NCI-H1105 treated with DMSO at 0.1 percent for 48 hours (cell line): ENCODE data around the gene DACT3.
"Not testable (repeated sequence)": the region's sequence is repeated elsewhere in the genome, so short reads cannot be mapped to it uniquely, and the experiment has no call there.

Experiments
- DNase-seq: peaks from one replicate; lab custom pipeline; 2025; lab: John Stamatoyannopoulos, UW

Gene DACT3

DNA sequence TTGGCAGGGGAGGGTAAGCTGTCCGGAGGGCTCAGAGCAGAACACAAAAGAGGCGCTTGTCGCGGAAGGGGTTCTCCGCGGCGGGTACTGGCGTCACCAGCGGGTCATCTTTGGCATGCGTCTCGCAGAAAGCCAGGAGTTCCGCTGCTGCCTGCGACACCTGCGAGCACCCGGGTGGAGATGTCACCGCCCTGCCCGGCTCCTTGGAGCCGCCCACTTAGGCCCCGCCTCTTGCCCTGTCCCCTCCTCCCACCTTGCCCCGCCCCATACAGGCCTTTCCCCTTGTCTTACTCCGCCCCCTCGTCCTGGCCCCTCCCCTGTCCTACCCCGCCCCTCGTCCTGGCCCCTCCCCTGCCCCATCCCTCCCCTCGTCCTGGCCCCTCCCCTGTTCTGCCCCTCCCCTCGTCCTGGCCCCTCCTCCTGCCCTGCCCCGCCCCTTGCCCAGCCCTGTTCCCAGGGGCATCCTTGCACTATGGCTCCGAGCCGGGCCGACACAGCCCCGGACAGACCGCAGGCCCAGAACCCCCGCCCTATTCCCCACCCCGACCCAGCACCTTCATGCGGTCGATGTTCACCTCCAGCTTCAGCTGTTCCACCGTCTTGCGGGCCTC is 26.8 kb downstream of the DACT3 start:
- DNase-seq, result peak; percentile 71

DNA sequence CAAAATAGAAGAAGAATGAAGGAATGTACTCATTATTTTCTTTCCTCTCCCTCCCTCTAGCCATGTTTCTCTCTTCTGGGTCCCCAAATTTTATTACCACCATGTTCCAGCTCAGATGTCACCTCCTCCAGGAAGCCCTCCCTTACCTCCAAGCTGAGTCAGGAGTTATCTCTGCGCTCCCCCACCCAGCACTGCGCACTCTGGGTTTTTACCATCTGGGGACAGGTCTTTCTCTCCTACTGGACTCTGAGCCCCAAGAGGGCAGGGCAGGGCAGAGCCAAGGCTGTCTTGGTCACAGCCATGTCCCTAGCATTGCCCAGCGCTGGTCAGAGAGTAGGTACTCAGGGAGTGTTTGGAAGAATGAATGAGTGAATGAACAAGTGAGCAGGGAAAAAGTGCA is 27.9 kb downstream of the DACT3 start:
- no peak for DNase-seq

DNA sequence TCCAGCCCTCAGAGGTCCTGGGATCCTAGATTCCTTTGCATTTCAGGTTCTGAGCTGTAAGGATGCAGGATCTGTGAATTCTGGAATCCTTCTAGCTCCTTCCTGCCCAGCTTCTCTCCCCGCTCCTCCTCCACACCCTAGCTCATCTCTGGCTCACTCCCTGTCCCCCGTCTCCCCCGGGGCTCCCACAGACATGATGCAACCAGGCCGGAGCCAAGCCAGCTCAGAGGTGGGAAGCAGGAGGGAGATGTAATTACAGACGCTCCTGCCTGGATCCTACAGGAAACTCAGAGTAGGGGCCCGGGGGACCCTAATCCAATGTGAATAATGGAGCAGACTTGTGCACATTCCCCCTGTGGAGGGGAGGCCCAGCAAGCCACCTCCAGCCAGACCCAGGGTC is 29.5 kb downstream of the DACT3 start:
- no peak for DNase-seq

DNA sequence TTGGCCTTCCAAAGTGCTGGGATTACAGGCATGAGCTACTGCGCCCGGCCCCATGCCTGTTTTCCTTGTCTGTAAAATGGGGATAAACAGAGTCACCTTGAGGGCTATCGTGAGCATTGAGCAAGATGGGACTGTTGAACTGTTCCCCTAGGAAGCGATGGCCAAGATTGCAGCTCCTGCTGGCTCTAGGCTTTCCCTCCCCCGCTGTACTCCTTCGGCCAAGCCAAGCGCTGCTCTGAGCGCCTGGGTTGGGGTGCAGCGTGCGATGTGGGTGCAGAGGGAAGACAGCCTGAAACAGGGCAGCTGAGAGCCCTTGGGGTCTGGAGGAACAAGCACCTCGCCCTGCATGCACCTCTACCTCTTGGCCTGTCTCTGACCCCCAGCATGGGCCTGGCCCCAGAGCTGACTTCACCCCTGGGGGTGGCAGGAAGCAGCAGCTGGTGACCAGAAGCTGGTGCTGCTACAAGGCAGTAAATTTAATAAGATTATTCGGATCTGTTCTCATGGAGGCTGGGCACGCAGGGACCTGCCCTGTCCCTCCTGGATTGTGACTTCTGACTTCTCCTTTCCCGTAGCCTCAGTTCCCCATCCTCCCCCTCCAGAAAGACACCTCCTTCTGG is 30.3 kb downstream of the DACT3 start:
- DNase-seq, result no peak

DNA sequence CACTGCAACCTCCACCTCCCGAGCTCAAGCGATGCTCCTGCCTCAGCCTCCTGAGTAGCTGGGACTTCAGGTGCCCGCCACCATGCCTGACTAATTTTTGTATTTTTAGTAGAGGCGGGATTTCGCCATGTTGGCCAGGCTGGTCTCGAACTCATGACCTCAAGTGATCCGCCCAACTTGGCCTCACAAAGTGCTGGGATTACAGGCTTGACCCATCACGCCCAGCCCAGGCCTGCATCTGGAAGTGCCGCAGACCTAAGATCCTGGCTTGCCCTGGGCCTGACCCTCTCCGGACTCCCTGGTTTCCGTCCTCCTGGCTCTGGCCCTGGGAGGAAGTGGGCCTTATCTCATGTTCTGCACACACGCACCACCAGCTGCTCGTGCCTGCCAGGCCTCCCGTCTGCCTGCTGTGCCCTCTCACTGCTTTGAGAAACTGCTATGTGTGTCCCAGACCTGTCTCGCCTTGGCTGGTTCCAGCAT is 31.4 kb downstream of the DACT3 start:
- DNase-seq, result no peak

DNA sequence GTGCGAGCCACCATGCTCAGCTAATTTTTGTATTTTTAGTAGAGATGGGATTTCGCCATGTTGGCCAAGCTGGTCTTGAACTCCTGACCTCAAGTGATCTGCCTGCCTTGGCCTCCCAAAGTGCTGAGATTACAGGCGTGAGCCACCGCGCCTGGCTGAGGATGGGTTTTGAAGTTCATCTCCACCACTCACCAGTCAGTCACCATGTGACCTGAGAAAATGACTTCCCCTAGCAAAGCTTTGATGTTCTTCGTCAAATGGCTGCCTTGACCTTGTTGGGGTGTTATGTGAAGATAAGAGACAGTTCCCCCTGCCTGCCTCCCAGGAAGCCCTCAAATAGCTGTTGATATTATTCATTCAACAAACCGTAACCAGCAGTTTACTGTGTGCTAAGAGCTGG is 32.0 kb downstream of the DACT3 start:
- DNase-seq, result not testable (repeated sequence)

DNA sequence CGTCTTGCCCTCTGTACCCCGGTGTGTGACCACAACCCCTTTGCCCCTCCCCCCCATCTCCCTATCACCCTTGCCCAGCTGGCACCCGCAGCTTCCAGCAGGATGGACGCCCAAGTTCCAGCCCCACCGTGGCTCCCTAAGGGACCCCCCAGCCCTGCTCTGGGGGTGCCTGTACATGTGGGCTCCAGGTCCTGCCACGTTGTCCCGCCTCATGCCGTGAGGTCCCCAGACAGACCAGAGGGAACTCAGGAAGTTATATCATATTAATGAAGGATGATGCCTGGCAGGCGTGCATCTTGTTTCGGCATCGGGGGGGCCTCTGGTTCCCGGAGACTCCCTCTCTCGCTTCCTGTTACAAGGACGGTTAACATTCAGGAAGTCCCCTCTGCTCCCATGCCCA is 34.5 kb downstream of the DACT3 start:
- DNase-seq, result no peak

DNA sequence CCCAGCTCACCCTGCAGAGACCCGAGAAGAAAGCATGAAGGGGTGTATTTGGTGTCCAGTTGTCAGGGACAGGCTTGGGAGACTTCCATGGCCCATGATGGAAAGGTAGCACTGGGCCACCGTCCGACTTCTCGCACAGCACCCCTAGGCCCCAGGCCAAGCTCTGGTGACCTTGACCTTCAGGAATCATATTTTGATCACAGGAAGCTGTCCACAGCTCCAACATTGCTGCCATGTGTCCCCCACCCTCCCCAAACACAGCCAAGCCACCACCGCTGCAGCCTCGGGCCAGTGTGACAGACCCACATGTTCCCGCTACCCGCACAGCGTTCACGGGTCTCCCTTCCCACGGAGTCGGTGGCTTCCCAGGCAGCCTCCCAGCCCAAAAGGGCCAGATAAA is 35.3 kb downstream of the DACT3 start:
- DNase-seq, result no peak

DNA sequence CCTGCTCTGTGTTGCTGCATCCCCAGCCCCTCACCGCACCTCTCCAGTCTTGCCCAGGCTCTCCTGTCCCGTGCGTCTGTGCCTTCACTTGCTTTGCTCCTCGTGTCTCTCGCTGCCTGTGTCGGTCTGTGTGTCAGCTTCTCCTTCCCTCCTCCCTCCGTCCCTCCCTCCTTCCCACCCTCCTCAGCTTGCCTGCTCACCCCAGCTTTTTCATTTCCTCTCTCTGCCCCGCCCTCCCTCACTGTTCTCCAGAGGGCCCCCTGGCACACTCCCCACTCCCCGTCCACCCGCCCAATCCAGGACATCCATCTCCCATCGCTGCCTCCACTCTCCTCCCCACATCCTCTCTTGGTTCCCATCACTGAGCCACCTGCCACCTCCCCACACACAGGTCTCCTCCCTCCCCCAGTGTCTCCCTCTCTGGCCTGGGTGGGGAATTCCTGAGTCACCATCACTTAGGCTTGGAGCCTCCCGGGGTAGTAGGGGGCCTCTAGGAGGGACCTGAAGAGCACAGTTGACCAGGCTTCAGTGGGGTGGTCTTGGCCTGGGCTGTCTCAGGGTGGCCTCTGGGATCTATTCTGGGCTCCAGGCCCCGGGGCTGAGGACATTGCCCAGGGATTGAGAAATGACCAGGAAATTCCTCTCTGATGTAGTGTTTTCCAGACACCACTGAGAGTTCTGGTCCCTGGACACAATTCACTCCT is 35.9 kb downstream of the DACT3 start, which contains the start of gene PTGIR:
TSS of gene PTGIR (minus strand) at position 132 of the 704 bp plus-strand sequence. CDS start 864 bp downstream, outside the sequence.
- DNase-seq, result no peak

DNA sequence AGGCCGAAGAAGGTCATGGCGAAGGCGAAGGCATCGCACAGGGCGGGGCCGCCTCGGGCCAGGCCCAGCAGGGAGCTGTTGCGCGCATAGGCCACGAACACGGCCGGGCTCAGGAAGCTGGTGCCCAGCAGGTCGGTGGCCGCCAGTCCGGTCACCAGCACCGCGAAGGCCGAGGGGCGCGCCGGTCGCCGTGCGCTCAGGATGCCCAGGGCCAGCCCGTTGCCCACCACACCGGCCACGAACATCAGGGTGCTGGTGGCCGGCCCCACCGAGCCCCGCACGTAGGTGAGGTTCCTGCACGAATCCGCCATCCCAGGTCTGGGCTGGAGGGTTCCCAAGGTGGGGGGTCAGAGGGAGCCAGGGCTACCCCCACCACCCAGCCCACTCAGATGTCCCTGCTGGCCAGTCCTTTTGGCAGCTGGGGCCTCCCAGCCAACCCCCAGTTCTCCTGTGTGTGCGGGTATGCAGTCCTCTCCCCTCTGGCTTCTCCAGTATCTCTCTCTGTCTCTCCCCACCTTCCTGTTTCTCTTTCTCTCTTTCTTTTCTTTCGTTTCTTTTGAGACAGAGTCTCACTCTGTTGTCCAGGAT is 37.0 kb downstream of the DACT3 start:
- DNase-seq, result no peak

DNA sequence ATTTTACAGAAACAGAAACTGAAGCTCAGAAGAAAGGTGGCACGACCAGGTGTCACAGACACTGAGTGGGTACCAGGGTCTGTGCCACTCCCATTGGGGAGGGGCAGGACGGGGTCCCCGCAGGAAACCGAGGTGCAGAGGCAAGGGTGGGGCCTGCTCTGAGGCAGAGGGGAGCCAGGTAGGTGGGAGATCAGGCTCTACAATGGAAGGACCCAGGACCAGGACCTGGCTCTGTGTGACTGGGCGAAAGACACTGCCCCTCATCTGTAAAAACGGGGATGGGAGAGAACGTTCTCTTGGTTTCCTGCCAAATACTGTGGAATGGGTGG is 38.9 kb downstream of the DACT3 start:
- DNase-seq, result no peak

DNA sequence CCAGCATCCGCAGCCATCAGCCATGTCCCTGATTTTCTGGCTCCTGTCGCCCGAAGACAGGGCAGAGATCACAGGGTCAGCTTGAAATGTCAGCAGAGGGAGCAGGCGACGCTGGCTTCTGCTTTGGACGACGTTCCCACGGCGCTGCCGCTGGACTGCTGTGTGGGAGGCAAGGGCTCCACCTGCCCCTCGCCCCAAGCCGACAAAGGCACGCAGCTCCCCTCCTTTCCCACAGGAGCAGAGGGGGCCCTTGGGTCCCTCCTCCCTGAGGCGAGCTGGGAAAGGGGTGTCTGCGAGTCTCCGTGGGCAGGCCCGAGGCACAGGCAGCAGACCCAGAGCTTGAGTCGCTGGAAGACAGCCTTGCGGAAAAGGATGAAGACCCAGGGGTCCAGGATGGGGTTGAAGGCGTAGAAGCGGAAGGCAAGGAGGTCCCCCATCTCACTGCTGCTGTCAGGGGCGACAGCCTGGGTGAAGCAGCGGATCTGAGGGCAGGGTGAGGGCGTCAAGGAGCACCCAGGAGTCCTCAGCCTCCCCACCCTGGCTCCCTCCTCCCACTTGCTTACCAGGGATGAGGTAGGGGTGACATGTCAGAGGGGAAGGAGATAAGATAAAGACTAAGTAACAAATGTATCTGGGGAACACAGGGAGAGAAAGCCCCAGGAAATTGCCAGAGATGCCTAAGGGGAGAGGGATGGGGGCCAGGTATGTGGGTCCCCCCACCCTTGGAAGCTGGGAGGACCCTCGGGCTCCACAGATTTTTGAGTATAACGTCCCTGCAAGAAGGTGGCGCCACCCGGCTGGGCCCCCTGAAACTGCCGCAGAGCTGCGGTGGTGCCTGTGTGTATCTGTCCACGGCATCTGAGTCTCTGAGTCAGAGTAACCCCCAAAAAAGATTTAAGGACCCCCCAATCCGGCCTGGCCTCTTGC is 39.5 kb downstream of the DACT3 start:
- DNase-seq, result no peak

DNA sequence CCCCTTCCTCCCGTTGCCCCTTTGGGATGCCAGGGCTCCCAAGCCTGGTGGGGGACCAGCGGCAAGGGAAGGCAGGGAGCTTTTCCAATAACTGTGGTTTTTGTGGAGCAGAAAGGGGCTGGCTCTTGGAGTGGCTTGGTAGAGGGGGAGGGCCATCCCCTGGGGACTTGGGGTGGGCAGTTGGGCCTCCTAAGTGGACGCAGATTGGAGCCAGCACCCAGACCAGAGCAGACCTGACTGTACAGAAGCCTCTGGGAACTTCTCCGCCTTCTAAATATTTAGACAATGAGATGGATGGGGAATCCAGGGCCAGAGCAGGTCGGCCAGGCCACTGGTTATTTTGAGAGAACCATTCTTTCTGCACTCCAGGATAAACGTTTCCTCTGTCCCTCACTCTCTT is 40.3 kb downstream of the DACT3 start:
- no peak for DNase-seq

DNA sequence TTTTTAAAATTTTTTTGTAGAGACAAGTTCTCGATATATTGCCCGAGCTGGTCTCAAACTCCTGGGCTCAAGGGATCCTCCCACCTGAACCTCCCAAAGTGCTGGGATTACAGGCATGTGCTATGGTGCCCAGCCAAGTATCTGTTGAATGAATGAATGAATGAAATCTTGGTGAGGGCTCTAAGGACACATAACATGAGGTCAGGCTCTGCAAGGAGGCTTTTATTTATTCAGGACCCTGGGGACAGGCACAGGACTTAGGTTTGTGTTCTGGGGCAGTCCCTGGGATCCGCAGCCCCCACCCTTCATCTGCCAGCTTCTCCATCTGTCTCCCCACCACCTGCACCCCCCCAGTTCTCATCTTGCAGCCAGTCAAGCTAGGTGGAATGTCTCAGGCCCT is 40.7 kb downstream of the DACT3 start:
- no peak for DNase-seq

DNA sequence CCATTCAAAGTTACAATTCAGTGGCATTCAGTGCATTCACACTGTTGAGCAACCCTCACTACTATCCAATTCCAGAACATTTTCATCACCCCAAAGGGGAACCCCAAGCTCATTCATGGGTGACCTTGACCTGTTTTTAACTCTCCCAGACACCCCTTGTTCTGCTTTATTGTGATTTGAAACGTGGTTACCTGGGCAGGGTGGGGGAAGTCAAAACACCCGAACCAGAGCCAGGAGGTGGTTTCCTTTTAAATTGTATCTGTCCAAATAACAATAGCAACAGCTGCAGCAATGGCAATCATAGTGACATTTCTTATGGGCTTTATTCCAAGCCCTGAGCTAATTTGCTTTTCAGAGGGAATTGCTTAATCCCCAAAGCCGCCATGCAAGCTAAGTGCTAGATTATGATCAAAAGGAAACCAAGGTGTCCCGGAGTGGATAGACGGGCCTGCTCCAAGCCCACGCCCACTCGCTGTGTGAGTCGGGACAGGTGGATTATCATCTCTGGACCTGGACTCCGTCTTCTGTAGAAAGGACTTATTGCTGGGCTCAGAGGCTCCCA is 42.2 kb downstream of the DACT3 start:
- peak; percentile 31 for DNase-seq

DNA sequence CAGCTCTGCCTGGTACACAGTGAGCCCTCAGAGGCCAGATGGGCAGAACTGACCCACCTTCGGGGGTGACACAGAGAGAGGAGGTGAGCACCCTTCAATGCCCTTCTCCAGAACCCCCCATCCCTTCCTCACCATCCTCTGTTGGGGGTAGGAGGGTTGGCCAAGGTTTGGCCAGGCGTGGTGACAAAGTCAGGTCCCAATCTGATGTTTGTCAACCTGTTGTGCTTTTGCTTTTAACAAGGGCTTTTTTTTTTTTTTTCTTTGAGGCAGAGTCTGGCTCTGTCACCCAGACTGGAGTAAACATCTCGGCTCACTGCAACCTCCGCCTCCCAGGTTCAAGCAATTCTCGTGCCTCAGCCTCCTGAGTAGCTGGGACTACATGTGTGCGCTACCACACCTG is 43.4 kb downstream of the DACT3 start:
- no peak for DNase-seq

DNA sequence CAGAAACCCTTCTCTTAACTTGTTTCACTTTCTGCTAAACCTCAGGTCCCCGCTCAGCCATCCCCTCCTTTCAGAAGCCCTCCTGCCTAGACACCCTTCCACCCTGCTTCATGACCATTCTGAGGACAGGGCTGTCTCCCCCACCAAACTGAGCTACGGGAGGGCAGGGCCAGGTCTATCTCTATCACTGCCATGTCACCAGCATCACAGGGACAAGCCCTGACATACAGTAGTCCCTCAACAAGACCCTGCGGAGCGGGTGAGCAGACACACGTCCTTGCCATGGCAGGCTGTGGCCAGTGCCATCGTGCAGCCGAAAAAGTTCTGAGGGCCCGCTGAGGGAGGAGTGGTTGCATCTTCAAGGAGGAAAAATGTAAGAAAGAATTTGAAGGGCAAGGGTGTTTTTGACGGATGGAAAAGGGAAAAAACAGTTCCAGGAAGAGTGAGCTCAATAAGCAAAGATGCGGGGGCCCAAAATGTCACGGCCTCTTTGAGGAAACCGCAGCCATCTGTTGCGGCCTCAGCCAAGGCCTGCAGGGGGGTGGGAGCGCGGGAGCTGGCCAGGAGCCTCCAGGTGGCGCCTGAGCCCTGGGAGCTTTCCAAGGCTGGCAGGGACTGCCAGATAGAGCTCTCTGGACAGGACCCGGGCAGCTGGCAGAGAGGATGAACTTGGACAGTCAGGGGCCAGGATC is 44.2 kb downstream of the DACT3 start:
- peak; percentile 67 for DNase-seq

DNA sequence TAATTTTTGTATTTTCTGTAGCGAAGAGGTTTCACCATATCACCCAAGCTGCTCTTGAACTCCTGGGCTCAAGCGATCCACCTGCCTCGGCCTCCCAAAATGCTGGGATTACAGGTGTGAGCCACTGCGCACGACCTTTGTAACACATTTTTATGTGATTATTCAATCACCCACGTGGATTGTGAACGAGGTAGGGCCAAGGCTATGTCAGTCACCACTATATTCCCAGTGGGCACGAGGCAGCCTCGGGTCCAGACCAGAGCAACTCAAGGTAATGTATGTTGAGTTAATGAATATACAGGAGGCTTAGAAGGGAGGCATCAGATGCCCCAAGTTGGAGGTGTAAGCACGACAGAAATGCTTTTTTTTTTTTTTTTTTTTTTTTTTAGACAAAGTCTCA is 45.0 kb downstream of the DACT3 start:
- no peak for DNase-seq

DNA sequence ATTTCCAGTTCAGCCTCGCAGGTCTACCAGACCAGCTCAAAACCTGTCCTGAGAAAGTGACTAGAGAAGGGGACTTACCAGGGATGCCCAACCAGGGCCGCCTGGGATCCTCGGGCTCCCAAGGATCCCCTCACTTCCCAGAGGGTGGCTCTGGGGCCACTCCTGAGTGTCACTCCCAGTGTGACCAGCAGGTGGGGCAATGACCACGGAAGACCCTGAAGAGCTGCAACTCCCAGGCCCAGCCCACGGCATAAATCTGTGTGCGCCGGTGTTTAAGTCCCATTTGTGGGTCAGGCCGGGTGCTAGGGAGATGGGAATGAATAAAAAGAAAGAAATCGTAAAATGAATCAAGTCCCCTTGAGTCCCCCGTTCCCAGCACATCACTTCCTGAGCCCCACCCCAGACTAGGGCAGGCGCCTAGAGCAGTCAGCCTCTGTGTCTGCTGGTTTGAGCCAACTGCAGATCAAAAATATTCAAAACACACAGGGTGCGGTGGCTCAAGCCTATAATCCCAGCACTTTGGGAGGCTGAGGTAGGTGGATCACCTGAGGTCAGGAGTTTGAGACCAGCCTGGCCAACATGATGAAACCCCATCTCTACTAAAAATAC is 46.8 kb downstream of the DACT3 start:
- DNase-seq, result peak; percentile 72

DNA sequence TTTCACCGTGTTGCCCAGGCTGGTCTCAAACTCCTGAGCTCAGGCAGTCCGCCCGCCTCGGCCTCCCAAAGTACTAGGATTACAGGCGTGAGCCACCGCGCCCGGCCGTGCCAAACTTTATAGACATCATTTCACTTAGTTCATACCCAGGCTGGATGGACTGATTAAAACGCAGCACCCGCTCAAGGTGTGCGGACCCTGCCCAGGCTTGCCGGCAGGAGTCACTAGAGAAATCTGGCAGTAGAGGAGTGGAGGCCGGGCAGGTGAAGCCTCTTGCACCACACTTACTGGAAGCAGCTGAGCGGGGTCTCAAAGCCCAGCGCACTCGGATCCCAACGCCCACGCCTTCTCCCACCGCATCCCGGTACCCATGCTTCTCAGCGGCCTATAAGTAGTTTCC is 47.5 kb downstream of the DACT3 start:
- DNase-seq, result no peak

DNA sequence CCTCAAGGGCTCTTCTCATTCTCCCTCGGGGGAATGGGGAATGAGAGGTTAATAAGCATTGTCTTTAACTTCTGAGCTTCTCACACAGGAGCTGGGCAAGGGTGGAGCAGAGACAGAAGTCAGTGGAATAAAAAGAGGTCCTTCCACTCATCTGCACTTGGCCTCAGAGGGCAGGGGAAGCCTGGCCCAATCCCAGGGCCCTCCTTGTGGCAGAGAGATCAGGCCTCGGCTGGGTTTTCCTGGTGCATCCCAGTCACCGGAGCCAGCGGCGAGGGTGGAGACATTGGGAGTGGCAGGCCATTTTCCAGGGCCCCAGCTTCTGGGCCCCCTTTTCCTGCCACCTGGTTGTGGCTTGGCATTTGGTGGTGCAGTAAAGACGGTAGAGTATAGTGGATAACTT is 49.2 kb downstream of the DACT3 start:
- no peak for DNase-seq
